Measurements from ENCODE around the gene TRAF7. TPM values are rescaled to one million over a fixed set of nuclear protein-coding genes. Genes with fewer than 3 reads are reported as not detected.

Gene TRAF7
- total RNA-seq, 1 experiment from 2014 or later, result 138 TPM

- DNase-seq (ENCODE audit: low read depth), result no peak
Measured at GRCh38 chr16:2163211-2163881, 7.8 kb downstream of the TRAF7 start.

GRCh38 chr16:2165861-2166260 lies 10.3 kb downstream of the TRAF7 start:
- DNase-seq (ENCODE audit: low read depth), result no peak

- DNase-seq (ENCODE audit: low read depth), result no peak
Measured at GRCh38 chr16:2166263-2167067, 10.9 kb downstream of the TRAF7 start.

GRCh38 chr16:2167068-2167638 lies 11.6 kb downstream of the TRAF7 start:
- DNase-seq (ENCODE audit: low read depth), result no peak

GRCh38 chr16:2170080-2170479 lies 14.5 kb downstream of the TRAF7 start:
- no peak for DNase-seq (ENCODE audit: low read depth)

GRCh38 chr16:2170587-2171435 lies 15.2 kb downstream of the TRAF7 start:
- DNase-seq (ENCODE audit: low read depth), result no peak

- no peak for DNase-seq (ENCODE audit: low read depth)
Measured at GRCh38 chr16:2171601-2172178, 16.1 kb downstream of the TRAF7 start.

- DNase-seq (ENCODE audit: low read depth), result no peak
Measured at GRCh38 chr16:2172688-2173335, 17.2 kb downstream of the TRAF7 start.

GRCh38 chr16:2173366-2173765 lies 17.8 kb downstream of the TRAF7 start:
- DNase-seq (ENCODE audit: low read depth), result no peak

- DNase-seq (ENCODE audit: low read depth), result no peak
Measured at GRCh38 chr16:2173916-2174315, 18.3 kb downstream of the TRAF7 start.

- DNase-seq (ENCODE audit: low read depth), result no peak
Measured at GRCh38 chr16:2174396-2175131, 19.0 kb downstream of the TRAF7 start.

- DNase-seq (ENCODE audit: low read depth), result no peak
Measured at GRCh38 chr16:2175454-2175853, 19.9 kb downstream of the TRAF7 start.

GRCh38 chr16:2176047-2176446 lies 20.5 kb downstream of the TRAF7 start:
- no peak for DNase-seq (ENCODE audit: low read depth)

GRCh38 chr16:2177101-2177500 lies 21.5 kb downstream of the TRAF7 start:
- DNase-seq (ENCODE audit: low read depth), result no peak

GRCh38 chr16:2177561-2177960 lies 22.0 kb downstream of the TRAF7 start:
- DNase-seq (ENCODE audit: low read depth), result no peak

GRCh38 chr16:2178321-2179106 lies 22.9 kb downstream of the TRAF7 start:
- DNase-seq (ENCODE audit: low read depth), result no peak

GRCh38 chr16:2179107-2179501 lies 23.5 kb downstream of the TRAF7 start:
- DNase-seq (ENCODE audit: low read depth), result no peak

- DNase-seq (ENCODE audit: low read depth), result no peak
Measured at GRCh38 chr16:2179576-2179975, 24.0 kb downstream of the TRAF7 start.

GRCh38 chr16:2180461-2180860 lies 24.9 kb downstream of the TRAF7 start:
- no peak for DNase-seq (ENCODE audit: low read depth)
